ENCODE data around the gene BACH2.
"Not testable (repeated sequence)": the region's sequence is repeated elsewhere in the genome, so short reads cannot be mapped to it uniquely, and the experiment has no call there.

The BACH2 gene

DNA sequence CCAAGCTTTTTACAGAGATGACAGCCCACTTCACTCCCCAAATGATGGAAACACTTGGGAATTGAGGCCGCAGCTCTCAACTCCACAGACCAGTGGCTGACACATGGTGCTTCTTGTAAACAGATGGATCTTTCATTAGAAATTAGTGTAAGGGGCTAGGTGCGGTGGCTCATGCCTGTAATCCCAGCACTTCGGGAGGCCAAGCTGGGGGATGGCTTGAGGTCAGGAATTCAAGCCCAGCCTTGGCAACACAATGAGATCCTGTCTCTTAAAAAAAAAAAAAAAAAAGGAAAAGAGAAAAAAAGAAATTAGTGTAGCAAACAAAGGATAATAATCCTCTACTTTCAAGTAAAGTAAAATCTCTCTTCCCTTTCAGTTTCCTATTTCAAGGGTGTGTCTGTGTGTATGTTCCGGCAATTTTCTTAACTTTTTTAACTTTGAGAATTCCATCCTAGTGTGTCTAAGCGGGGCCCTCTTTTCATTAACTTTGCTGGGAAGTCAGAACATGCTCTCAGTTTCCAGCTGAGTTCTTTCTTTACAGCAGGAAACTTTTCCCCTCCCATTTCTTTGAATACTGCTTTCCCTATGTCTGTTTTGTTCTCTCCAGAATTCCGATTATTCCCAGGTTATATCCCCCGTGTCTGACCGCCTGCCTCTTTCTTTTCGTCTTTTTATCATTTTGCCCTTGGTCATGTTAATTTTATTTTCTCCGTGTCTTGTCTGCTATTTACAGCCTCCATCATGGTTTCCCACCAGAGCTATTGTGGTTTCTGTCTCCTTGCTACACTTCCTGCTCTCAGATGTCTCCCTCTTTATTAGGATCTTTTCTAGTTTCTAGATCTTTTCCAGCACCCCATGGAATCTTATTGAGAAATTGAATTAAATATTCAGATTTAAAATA is 386.4 kb downstream of the BACH2 start:
- DNase-seq (ENCODE audit: low read depth in 2 of 2): not testable (repeated sequence)

DNA sequence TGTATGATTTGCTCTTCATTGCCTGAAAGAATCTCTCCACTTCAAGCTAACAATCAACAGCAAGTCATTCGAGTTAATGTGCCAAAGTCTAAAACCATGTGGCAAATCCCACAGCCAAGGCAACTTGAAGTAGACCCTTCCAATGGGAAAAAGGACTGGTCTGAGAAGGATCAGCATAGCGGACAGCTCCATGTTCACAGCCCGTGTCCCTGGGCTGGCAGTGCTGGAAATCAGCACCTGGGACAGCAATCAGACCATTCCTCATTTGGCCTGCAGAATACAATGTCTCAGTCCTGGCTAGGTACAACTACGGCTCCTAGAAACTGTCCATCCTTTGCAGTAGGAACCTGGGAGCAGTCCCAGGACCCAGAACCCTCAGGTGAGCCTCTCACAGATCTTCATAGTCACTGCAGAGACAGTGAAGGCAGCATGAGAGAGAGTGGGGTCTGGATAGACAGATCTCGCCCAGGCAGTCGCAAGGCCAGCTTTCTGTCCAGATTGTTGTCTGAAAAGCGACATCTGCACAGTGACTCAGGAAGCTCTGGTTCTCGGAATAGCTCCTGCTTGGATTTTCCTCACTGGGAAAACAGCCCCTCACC is 401.3 kb downstream of the BACH2 start:
- DNase-seq (ENCODE audit: low read depth in 2 of 2): no peak

DNA sequence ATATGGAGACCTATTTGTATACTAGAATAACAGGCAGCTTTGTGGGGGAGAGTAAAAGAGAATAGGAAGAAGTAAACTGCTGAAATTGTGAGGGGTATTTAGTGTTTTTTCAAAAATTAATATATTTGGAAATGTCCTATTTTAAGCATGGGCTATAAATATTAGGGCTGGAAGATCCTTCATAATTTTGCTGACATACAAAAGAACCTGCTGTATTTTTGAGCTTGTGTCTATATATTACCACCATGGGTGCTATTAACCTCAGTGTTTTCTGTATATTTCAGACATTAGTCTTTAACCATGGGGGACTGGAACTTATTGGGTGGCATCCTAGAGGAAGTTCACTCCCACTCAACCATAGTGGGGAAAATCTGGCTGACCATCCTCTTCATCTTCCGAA is 402.5 kb downstream of the BACH2 start, which contains the start of gene GJA10:
Gene GJA10 (plus strand): TSS at position 301 of the 400 bp plus-strand sequence. CDS start 0 bp downstream, at position 301.
- no peak for DNase-seq (ENCODE audit: low read depth in 2 of 2)

DNA sequence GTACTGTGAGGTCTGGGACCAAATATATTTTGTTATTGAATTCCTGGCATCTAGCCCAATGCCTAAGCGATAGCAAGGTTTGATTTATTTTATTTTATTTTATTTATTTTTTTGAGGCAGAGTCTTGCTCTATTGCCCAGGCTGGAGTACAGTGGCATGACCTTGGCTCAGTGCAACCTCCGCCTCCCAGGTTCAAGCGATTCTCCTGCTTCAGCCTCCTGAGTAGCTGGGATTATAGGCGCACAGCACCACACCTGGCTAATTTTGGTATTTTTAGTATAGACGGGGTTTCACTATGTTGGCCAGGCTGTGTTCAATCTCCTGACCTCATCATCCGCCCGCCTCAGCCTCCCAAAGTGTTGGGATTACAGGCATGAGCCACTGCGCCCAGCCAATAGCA is 404.1 kb downstream of the BACH2 start:
- DNase-seq (ENCODE audit: low read depth in 2 of 2): not testable (repeated sequence)

DNA sequence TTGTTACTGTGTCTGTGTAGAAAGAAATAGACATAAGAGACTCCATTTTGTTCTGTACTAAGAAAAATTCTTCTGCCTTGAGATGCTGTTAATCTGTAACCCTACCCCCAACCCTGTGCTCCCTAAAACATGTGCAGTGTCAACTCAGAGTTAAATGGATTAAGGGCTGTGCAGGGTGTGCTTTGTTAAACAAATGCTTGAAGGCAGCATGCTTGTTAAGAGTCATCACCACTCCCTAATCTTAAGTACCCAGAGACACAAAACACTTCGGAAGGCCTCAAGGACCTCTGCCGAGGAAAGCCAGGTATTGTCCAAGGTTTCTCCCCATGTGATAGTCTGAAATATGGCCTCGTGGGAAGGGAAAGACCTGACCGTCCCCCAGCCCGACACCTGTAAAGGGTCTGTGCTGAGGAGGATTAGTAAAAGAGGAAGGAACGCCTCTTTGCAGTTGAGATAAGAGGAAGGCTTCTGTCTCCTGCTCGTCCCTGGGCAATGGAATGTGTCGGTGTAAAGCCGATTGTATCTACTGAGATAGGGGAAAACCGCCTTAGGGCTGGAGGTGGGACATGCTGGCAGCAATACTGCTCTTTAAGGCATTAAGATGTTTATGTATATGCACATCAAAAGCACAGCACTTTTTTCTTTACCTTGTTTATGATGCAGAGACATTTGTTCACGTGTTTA is 405.7 kb downstream of the BACH2 start:
- DNase-seq (ENCODE audit: low read depth in 2 of 2): not testable (repeated sequence)

DNA sequence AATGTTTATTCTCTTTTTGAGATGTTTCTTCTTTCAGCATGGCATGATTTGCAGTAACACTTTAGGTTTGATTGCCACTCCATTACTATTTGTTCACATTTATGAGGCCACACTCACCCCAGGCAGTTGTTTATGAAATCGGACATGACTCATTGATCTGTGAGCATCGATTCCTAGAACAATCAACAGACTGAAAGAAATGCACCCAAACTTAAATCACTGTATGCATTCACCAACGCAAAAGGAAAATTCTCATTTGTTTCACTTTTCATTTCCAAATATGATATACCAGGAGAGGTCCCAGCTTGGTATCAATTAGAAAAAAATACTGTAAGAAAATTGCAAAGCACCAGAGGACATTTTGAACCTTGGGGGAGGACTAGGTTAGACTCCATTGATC is 407.8 kb downstream of the BACH2 start:
- DNase-seq (ENCODE audit: low read depth in 2 of 2): no peak

DNA sequence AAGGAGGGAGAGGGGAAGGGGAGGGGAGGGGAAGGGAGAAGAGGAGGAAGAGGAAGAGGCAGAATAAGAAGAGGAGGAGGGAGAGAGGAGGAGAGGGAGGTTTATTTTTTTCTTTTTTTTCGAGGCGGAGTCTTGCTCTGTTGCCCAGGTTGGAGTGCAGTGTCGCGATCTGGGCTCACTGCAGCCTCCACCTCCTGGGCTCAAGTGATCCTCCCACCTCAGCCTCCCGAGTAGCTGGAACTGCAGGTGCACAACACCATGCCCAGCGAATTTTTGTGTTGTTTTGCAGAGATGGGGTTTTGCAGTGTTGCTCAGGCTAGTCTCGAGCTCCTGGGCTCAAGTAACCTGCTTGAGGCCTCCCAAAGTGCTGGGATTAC is 408.5 kb downstream of the BACH2 start:
- no peak for DNase-seq (ENCODE audit: low read depth in 2 of 2)

DNA sequence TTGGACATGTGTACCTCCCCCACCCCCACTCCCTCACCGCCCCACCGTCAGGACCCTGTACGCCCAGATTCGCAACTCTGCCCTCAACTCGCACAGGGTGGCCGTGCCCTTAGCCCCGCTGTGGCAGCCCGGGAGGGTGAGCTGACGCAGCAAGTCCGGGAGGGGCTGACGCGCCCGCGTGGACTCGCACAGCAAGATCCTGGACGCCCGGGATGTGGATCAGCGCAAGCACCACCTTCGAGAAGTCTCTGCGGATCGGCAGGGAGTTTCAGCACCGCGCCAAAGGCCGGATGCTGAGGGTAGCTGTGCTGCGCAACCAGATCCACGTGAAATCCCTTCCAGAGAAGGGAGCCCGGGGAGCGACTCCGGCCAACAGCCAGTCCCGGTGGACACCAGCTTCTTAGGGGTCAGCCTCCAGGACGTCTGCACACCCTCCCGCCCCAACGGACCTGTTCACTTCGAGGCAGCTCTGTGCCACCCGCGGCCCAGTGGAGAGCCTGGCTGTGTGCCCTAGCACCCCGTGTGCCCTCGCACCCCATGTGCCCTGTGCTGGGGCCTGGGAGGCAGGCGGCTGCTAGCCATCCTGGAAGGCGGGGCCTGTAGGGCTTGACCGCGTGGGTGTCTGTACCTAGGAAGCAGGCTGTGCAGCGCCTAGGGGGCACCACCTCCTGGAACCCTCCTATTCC is 409.0 kb downstream of the BACH2 start:
- DNase-seq (ENCODE audit: low read depth in 2 of 2): no peak

DNA sequence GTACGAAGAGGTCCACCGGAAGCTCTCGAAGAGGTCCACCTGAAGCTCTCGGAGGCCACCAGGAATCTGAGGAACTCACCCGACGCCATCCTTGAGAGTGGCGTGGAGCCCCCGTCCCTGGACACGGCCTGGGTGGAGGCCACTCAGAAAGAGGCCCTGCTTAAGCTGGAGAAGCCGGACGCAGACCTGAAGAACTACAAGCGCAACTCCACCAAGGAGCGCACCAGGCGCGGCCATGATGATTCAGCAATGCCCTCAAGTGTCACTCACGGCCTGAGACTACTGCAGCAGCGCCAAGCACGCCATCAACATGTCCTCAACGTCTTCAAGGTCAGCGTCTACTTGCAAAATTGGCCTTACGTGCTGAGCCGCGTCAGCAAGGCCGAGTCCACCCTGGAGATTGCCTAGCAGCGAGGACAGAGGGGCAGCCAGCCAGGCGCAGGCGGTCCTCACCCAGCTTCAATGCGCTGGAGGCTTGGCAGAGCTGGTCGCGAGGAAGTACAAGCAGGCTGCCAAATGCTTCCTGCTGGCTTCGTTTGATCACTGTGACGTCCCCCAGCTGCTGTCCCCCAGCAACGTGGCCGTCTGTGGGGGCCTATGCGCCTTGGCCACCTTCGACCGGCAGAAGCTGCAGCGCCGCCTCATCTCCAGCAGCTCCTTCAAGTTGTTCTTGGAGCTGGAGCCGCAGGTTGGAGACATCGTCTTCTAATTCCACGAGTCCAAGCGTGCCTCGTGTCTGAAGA is 410.1 kb downstream of the BACH2 start:
- no peak for DNase-seq (ENCODE audit: low read depth in 2 of 2)
